Measurements from ENCODE around the gene ZNF431.
"Not testable (repeated sequence)": the region's sequence is repeated elsewhere in the genome, so short reads cannot be mapped to it uniquely, and the experiment has no call there.

Gene ZNF431

GRCh38 chr19:21148681-21149080 is 6.8 kb downstream of the ZNF431 start:
- DNase-seq: no peak

- DNase-seq: no peak
These were observed 8.0 kb downstream of the ZNF431 start for GRCh38 chr19:21149877-21150276.

- no peak for DNase-seq
These were observed 9.6 kb downstream of the ZNF431 start for GRCh38 chr19:21151460-21151859.

GRCh38 chr19:21158523-21159135 is 16.8 kb downstream of the ZNF431 start:
- no peak for DNase-seq

GRCh38 chr19:21164541-21164940 is 22.7 kb downstream of the ZNF431 start:
- DNase-seq: no peak

GRCh38 chr19:21166436-21166835 is 24.6 kb downstream of the ZNF431 start:
- DNase-seq: no peak

GRCh38 chr19:21197590-21198295 is 55.9 kb downstream of the ZNF431 start:
- DNase-seq: peak; percentile 88

- DNase-seq: peak; percentile 77
These were observed 61.1 kb downstream of the ZNF431 start for GRCh38 chr19:21202865-21203494.

GRCh38 chr19:21210037-21210621 is 68.3 kb downstream of the ZNF431 start:
- no peak for DNase-seq

- DNase-seq: no peak
These were observed 79.9 kb downstream of the ZNF431 start for GRCh38 chr19:21221693-21222092.

- peak; percentile 3 for DNase-seq
These were observed 88.1 kb downstream of the ZNF431 start for GRCh38 chr19:21229938-21230337.

- DNase-seq: no peak
These were observed 91.9 kb downstream of the ZNF431 start for GRCh38 chr19:21233691-21234090.

GRCh38 chr19:21236751-21237150 is 94.9 kb downstream of the ZNF431 start:
- not testable (repeated sequence) for DNase-seq

- DNase-seq: no peak
These were observed 96.8 kb downstream of the ZNF431 start for GRCh38 chr19:21238670-21239069.

Data from hematopoietic multipotent progenitor cell treated with erythropoietin and hydrocortisone succinate and interleukin-3 and kit ligand, for 4 days (in vitro differentiated cells).